Testis (tissue), 2 donors: ENCODE data around the gene AIFM3.

Source experiments
- CTCF ChIP-seq, 3 experiments: fragments of 450-650 bp in 2 of 3; fragments of 200-600 bp in 1 of 3; sonication (generic) in 1 of 3; IDR thresholded peaks; one replicate each; pipeline ENCODE4 v1.5.1; 2016 to 2019; ENCODE audit warnings: antibody characterized with exemption in 3 of 3, mild to moderate bottlenecking in 2 of 3, moderate library complexity in 1 of 3
- POLR2A ChIP-seq: fragments of 450-650 bp; IDR thresholded peaks from one replicate; pipeline ENCODE4 v1.6.1; 2017; ENCODE audit warnings: antibody characterized with exemption, mild to moderate bottlenecking, moderate library complexity

GRCh38 chr22:20963201-20964052 is 3.6 kb upstream of the AIFM3 start:
- TF ChIP-seq CTCF (IDR thresholded peaks at IDR 0.05) (no peak), POLR2A (no peak)
